Stimulated activated CD8-positive, alpha-beta memory T cell treated with anti-CD3 and anti-CD28 coated beads, Interleukin-15, amount 100 ng/mL, for 48 hours (primary cell): ENCODE measurements around the gene BMI1.
"Not testable (repeated sequence)": the region's sequence is repeated elsewhere in the genome, so short reads cannot be mapped to it uniquely, and the experiment has no call there.

Experiments
- DNase-seq, 2 donors: peaks; one replicate each; pipeline ENCODE4 v3.0.0-alpha.2; 2020; ENCODE audit warnings: low read depth in 2 of 2

Gene BMI1

DNA sequence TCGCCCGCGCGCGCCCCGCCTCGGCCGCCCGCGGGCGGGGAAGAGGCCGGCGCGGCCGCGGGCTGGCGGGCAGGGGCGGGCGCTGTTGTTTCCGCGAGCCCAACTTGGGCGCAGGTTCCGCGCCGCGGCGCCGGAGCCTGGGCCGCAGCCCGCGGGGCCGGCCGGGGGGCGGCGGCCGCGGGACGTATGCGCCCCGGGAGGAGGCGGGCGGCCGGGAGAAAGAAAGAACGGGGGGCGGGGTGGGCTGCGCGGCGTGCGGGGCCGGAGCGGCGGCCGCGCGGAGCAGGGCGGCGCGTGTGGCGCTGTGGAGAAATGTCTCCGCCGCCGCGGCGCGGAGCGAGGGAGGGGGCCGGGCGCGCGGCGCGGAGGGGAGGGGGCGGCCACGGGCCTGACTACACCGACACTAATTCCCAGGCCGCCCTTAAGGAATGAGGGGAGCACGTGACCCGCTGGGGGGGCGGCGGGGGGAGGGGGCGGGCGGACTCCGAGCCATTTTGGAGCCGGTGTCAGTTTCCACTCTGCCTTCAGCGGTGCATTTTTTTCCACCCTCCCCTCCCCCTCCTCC lies at the start of gene BMI1:
Gene BMI1, plus strand, starts transcription at position 509 of the 565 bp plus-strand sequence. CDS start 5,351 bp downstream, outside the sequence.
- no peak for DNase-seq

DNA sequence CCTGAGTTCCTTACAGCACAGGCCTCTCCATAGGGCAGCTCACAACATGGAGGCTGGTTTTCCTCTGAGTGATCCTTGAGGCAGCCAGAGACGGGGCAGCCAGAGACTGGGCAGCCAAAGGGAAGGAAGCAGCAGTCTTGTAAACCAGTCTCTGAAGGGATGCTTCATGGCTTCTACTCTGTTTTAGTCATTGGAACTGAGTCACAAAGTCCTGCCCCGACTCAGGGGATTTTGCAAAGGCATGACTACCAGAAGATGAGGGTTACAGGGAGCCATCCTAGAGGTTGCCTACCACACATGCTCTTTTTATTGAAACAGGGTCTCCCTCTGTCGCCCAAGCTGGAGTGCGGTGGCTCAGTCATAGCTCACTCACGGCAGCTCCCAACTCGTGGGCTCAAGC lies 49.1 kb upstream of the BMI1 start:
- DNase-seq = no peak

DNA sequence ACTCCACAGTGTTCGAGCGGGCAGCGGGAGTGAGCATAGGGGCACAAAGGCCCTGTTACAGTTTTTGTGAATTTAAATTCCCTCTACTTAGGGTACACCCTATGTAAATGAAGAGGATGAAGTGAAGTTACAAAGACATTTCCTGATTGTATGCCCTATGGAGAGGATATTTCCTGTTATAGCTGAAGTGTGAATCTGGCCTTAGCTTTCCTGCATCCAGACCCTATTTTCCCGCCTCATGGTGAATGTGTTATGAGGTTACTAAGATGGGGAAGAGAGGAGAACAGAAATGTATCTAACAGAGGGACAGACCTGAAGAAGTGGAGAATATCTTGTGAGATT lies 42.5 kb upstream of the BMI1 start:
- DNase-seq = no peak

DNA sequence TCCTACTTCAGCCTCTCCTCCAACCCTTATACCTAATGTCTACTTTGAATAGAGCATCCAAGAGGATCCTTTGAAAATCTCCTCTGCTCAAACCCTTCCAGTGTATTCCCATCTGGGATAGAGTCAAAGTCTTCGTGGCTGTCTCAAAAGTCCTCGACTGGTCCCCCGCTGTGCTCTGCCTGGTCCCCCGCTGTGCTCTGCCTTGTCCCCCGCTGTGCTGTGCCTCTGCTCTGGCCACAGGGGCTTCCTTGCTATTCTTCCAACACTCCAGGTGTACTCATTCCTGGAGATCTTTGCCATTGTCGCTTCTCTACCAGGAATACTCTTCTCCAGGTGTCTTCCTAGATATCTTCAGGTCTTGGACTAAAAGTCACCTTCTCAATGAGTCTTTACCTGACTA lies 40.8 kb upstream of the BMI1 start:
- no peak for DNase-seq

DNA sequence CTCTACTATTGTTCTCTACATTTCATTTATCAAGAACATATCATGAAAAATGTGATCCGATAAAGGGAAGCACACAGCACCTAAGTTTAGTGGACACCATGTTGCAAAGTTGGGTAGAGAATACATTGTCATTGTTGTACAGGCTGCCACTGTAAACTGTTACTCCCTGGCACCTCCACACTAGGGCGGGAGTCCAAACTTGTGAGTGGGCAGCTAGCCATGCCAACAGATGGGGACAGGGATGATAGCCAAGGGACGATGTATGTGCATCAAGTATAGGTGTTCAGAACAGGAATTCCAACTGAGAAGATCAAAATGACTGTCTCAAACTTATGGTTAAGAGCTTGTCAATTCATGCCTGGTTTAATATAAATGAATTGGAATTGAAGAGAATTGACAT lies 35.8 kb upstream of the BMI1 start:
- no peak for DNase-seq

DNA sequence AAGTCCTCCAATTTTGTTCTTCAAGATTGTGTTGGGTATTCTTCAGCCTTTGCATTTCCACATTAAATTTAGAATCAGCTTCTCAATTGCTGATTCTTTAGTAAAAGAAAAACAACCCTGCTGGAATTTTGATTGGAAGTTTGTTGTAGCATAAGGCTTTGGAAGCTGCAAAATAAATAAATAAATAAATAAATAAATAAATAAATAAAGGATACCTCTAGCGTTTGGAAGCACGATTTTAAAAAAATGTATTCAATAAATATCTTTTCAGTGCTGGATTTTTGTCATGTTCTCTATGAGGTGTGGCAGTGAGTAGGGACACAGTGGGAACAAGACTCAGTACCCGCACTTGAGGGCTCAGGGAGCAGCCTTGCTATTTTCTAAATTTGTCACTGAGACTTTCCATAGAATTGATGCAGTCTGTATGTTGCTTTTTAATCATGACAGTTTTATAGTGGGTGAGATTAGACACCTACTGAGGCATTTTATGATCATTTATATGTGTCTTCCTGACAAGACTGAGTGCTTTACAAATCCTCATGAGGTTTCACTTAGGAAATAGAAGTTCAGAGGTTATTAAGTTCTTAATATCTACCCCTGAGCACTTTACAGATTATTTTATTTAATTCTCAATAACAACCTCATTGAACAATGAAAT lies 27.0 kb upstream of the BMI1 start:
- no peak for DNase-seq

DNA sequence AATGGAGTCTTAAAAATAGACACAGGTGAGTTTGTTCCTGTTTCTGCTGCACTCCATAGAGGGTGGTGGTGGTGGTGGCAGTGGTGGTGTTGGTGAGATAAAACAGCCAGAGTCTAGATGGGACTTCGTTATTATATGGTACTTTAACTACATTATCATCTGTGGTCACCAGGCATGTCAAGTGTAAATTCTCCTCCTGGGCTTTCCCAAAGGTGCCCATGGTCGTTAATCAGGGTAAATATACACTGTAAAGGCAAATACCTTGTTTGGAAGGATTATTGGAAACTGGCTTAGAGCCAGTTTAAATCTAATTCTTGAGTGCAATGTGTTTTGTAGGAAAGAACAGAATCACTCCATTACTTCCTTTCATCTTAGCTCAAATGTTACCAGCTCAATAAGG lies 26.2 kb upstream of the BMI1 start:
- DNase-seq = no peak

DNA sequence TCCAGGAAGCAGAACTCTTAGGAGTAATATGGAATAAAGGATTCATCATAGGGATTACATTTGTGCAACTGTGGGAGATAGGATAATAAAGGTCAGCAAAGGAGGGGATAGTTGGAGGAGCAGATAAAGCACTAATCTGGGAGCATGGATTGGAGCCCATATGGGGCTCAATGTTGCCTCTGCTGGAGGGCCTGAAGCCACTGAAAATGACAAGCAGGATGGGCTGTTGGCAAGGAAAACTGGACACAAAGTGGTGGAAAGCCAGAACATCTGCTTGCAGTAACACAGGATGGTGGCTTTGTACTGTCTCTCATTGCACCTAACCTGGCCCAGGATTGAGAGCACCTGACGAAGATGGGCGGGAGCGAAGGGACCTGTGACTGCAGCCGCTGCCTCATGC lies 19.7 kb upstream of the BMI1 start:
- no peak for DNase-seq

DNA sequence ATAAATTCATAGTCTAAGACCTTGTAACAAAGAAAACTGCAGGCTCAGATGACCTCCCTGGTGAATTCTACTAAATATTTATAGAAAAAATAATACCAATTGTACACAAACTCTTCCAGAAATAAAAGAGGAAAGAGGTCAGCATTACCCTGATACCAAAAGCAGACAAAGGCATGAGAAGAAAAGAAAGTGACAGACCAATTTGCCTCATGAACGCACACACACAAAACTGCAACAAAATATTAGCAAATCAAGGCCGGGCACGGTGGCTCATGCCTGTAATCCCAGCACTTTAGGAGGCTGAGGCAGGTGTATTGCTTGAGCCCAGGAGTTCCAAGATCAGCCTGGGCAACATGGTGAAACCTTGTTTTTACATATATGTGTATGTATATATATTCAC lies 17.4 kb upstream of the BMI1 start:
- no peak for DNase-seq

DNA sequence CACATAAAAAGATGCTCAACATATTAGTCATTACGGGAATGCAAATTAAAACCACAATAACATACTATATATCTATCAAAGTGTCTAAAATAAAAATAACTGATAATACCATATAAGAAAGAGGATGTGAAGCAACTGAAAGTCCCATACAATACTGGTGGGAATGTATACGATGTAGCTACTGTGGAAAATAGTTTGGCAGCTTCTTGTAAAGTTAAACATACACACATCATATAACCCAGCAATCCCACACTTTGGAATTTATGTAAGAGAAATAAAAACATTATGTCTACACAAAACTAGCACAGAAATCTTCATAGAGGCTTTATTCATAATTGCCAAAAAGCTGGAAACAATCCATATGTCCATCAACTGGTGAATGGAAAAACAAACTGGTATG lies 15.2 kb upstream of the BMI1 start:
- DNase-seq = no peak

DNA sequence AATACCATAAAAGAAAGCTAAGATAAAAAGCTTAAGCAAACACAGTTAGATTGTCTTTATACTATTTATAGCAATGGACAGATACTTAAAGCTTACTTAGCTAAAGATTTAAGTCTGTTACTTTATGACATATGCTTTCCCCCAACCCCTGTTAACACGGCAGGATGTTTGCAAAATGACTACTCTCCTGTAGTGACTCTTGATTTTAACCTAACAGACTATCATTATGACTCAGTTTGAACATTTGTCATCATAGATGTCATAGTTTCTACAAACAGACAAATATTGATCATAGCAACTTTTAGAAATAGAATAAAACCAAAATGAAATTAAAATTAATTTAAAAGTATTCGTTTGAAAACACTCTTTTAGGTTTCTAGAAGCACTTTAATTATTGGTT lies 12.5 kb upstream of the BMI1 start:
- DNase-seq = no peak

DNA sequence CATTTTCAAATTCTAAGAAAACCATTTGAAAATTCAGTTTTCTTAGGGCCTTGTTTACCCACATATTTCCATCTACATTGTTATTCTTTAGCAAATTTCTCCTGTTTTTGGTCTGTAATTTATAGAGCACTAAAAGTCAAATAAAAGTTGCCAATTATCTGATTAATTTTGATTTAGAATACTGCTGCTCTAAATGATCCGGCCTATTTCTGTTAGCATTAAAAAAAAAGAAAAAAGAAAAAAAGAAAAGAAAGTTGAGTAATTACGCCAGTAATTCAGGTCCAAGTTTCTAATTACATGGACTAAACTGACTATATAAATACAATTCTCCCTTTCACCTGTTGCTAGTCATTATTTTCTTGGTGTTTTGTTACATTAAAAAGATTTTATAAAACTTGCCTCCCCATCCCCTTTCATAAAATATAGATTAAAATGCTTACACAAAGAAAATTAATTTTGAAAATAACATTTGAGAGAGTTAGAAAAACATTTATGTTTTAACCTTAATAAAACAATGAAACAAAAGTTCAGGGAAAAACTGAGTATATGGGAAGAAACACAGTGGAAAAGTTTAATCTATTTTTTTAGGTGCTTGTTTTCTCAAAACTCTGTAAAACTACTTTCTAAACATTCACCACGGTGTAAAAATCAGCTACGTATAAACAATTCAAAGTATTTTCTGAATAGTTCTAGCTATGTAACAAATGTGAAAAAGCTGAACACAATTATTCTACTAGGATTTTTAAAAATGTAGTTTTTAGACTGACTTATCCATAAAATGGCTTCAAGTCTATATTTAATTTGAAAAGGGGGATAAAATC lies 11.5 kb upstream of the BMI1 start:
- DNase-seq = no peak

DNA sequence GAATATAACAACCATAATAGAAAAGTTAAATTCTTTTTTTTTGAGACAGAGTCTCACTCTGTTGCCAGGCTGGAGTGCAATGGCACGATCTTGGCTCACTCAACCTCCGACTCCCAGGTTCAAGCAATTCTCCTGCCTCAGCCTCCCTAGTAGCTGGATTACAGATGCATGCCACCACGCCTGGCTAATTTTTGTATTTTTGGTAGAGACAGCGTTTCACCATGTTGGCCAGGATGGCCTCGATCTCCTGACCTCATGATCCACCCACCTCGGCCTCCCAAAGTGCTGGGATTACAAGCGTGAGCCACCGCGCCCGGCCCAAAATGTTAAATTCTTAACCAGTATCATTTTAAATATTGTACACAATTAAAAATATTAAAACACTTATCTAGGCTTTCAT lies 10.9 kb upstream of the BMI1 start:
- not testable (repeated sequence) for DNase-seq

DNA sequence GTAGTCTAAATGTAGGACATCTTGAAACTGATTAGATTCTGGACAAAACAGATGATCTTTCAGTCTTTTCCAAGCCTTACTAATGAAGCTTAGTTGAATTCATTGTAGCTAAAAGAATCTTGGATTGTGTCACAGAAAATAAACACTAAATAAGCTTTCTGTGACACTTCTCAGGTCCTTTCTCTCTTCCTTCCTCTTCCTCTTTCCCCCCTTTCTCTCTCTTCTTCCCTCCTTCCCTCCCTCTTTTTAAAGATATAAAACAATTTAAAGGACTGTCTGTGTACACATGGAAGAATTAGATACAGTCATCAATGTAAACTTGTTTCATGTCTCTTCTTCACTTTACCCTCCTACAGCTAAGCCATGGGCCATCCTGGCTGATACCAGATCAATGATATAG lies 10.0 kb upstream of the BMI1 start:
- no peak for DNase-seq

DNA sequence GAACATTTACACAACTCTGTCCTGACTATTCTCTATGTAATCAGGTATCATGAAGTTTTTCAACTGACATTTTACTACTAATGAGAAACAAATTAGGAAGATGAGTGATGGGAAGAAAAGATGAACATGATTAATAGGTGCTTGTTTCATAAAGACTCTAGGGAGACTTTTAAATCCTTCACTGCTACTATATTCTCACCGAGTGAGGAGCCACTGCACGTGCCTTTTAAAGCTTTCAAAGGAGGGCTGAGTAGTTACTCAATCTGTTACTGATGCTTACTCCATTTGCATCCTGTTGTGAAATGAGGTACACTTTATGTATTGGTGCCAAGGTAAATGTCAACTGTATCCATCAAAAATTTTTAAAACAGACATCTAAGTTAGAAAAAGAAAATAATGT lies 6.0 kb upstream of the BMI1 start:
- DNase-seq = no peak

DNA sequence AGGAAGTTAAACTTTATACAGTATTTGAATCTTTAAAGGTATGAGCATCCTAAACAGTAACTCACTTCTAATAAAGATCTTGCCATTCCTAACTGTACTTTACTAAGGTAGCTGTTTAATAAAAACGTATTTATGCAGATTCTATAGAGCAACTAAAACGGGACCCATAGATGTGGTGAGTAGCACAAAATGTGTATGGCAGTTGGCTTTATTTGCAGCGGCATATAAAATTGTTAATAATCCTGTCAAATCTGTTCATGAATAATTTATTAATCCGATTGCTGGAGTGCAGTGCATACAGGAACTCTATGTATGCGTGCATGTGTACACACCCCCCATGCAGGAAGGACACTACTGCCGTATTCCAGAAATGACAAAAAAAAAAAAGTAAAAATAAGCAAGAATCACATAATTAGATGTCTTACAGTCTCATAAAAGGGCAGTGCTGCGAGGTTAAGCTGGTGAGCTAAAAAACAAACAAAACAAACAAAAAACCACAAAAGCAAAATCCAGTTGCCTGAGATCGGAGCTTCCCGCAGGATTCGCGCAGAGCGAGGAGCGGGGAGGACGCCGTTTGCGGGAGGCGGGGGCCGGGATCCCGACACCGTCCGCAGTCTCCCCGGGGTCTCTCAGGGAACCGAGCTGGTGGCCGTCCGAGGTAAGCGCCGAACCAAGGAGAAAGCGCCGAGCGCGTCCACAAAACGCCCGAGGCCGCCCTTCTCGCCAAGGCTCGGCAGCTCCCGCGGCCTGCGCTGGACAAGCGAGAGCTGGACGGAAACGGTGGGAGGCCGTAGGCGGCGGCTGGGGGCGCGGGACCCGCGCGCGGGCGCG lies 5.2 kb upstream of the BMI1 start:
- DNase-seq = no peak

DNA sequence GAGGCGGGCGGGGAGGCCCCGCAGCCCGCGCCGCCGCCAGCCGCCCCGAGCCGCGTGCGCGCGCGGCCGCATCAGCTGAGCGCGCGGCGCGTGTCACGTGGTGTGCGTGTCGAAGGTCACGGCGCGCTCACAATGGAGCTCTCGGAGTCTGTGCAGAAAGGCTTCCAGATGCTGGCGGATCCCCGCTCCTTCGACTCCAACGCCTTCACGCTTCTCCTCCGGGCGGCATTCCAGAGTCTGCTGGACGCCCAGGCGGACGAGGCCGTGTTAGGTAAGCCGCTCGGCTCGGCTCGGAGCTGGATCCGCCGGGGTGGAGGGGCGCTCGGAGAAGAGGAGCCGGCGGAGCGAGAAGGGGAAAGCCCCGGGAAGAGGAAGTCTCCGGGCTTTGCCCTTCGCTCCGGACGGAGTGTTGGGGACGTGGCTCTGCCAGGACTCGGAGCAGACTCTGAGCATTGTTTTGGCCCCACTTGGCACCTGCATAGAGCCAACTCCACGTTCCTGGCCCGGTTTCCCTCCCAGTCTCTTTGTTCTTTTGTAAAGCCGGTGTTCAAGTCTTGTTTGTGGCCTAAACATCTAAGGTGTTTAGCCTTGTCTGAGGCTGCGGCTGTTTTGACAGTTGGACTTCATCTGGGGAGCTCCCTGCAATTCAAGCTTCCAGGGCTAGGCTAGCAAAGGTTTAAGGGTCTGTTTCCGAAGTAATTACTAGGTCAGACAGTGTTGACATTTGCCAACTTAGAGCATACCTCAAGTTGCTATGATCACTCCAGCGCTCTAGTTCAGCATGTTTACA lies 4.4 kb upstream of the BMI1 start, which contains the start of gene COMMD3:
Gene COMMD3, plus strand, starts transcription at position 103 of the 790 bp plus-strand sequence. Its CDS starts 30 bp downstream, at position 133.
- peak; percentile 58 to 68 for DNase-seq

DNA sequence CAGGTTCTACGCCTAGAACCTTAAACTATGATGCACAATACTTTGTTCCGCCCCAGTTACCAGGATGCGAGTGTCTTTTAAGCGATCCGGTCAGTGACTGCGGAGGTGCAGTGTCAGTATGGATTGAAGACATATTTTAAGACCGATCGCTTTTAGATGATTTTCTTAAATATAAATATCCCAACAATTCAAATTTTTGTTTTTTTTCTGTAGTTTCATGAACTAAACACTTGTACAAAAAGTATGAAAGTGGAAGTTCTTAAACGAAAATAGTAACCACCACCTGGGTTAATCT lies 3.9 kb upstream of the BMI1 start:
- DNase-seq = no peak

DNA sequence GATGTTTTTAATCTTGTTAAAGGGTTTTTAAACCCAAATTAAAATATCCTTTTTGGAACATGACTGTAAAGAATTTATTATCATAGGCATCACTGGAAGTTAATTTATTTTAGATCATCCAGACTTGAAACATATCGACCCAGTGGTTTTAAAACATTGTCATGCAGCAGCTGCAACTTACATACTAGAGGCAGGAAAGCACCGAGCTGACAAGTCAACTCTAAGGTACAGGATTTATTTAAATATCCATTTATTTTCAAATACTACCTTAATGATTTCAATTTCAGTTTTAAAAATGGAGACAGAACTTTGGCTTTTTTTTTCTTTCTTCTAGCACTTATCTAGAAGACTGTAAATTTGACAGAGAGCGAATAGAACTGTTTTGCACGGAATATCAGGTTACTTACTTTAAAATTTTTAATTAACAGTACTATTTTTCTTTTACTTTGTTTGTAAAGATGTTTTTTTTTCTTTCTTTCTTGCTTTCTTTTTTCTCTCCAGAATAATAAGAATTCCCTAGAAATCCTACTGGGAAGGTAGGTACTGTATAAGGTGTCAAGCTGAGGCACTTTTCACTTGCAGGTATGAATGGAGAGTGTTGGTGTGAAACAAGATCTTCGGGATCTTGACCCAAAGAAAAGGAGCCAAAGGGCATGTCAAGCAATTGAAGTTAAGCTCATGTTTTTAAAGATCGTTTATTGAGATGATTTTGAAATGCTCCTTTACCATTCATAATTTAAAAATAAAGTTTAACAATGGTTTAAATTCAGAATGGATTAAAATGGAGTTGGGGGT lies 2.9 kb upstream of the BMI1 start:
- DNase-seq = no peak

DNA sequence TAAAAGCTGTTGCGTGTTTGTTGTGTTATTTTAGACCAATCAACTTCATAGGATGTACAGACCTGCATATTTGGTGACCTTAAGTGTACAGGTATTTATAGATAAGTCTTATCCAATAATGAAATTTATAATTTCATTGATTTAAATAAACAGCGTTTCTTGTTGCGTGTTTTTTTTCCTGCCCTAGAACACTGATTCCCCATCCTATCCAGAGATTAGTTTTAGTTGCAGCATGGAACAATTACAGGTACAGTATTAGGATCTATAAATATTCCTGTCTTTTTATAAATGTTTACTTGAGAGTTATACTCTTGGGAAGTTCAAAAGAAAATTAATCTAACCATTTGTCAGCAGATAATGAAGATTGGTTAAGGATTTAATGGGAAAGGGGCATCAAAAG lies 2.1 kb upstream of the BMI1 start:
- no peak for DNase-seq

DNA sequence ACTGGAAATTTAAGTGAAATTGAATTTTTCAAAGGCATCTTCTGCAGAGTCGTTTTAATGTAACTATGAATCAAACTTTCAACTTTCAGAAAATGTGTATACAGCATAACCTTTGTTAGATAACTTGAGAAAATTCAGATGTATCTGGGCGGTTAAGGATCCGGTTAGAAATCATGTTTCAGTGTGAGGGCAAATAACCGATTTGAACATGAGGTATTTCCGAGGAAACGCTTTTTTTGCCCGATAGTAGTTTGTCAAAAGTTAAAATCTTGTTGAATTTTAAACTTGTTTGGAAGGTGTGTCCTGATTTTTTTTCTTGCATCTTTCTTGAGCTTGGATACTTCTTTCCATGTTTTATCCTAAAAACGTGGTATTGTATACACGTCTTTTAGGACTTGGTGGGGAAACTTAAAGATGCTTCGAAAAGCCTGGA lies 1.3 kb upstream of the BMI1 start:
- DNase-seq = no peak
